KOPT-K1 (cell line): Measurements from ENCODE around the gene EFCAB9.

ENCODE experiments used
- H3K27ac ChIP-seq: fragments of 200-600 bp; sonication (generic); 2 replicates; pipeline ENCODE4 v1.5.1; 2016; ENCODE audit warnings: antibody characterized with exemption, mild to moderate bottlenecking, low read depth, low read length; ENCODE audit not compliant: poor library complexity, severe bottlenecking
- H3K36me3 ChIP-seq: fragments of 200-600 bp; sonication (generic); 2 replicates; pipeline ENCODE4 v1.5.1; 2017; ENCODE audit warnings: antibody characterized with exemption, mild to moderate bottlenecking, low read length, moderate library complexity; ENCODE audit not compliant: insufficient read depth
- H3K9me3 ChIP-seq: fragments of 200-600 bp; sonication (generic); 2 replicates; pipeline ENCODE4 v1.5.1; 2017; ENCODE audit warnings: antibody characterized with exemption, low read length, mild to moderate bottlenecking; ENCODE audit not compliant: insufficient read depth, poor library complexity, severe bottlenecking

The EFCAB9 gene

GRCh38 chr5:172224996-172225395, 31.0 kb downstream of the EFCAB9 start:
- H3K36me3 ChIP-seq = peaks cover 57% of the 10 kb centered on the region
- no peak overlapping the region for H3K27ac ChIP-seq
- no peaks in the 10 kb centered on the region for H3K9me3 ChIP-seq

- Histone ChIP-seq H3K27ac (no peak overlapping the region), H3K9me3 (no peaks in the 10 kb centered on the region), H3K36me3 (peaks cover 66% of the 10 kb centered on the region)
Observed at GRCh38 chr5:172229904-172230303, 35.9 kb downstream of the EFCAB9 start.

- no peak overlapping the region for H3K27ac ChIP-seq
- no peaks in the 10 kb centered on the region for H3K9me3 ChIP-seq
- H3K36me3 ChIP-seq = peaks cover 43% of the 10 kb centered on the region
Observed at GRCh38 chr5:172234031-172234430, 40.1 kb downstream of the EFCAB9 start.

DNA sequence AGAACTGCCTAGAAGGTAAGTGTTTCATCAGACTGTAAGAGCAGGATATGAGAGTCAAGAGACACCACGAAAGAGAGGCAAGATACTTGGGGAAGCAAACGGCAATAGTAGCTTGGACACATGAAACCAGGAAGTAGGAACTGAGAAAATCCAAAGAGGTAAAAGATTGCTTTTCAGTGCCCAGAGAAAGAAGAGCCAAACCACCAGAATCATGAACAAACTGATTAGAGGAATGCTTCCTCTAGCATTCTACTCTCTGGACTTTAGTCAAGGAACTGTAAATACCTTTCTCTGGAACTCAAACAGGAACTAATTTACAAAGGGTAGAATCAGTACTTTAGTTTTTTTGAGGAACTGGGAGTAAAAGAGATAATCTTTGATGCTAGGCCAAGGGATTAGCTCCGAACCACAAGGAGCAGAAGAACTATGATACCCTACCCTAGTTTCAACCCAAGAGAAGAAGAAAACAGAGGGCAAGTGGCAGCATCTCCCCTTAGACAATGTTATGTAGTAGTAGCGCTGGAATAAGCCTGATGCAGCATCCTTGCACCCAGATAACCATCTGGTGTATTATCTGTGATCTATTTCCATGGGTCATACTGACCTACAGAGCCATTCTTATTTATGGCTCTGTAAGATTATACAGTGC, 41.3 kb downstream of the EFCAB9 start:
- H3K9me3 ChIP-seq = no peaks in the 10 kb centered on the region
- H3K36me3 ChIP-seq = peaks cover 34% of the 10 kb centered on the region
- H3K27ac ChIP-seq = no peak overlapping the region

DNA sequence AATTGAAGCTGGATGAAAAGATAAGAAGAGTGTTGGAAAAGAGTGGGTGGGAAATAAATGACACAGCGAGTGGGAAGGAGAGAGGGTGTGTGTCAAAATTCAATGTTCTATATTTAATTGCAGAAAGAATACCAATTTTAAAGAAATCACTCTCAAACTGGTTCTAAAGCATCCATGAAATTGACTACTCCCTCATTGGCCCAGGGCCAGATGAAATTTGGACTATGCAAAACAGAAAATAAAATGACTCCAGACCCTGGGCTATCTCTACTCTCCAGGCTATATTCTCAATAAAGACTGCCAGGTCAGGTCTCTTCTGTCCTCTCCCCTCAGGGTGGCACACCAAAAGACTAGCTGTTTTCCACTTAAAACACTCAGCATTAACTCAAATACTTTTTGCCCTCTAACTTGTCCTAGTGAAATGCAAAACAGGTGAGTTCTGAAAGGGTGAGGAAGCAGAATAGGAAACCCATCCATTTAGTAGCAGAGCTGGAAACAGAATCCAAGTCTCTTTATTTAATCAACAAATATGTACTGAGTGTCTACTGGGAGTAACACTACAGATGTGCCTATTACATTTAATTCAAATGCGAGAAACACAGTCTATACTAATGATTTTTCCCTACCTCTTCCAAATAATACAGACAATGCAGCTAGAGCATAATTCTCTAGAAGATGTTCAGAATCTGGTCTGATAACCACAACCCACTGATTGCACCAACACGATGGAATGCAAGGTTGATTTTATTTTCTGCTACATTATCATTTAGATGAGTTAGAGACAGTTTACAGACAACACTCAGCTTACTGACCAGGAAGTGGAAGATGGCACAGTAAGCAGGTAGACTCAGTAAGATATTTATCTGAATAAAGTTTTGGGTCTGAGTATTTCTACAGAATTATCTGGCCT, 42.1 kb downstream of the EFCAB9 start:
- H3K27ac ChIP-seq = no peak overlapping the region
- no peaks in the 10 kb centered on the region for H3K9me3 ChIP-seq
- peaks cover 27% of the 10 kb centered on the region for H3K36me3 ChIP-seq

- H3K9me3 ChIP-seq = no peaks in the 10 kb centered on the region
- H3K36me3 ChIP-seq = peaks cover 6% of the 10 kb centered on the region; the same call in 1 of the 2 replicates
- no peak overlapping the region for H3K27ac ChIP-seq
Observed at GRCh38 chr5:172238334-172238733, 44.4 kb downstream of the EFCAB9 start.

GRCh38 chr5:172243302-172243701, 49.3 kb downstream of the EFCAB9 start:
- no peaks in the 10 kb centered on the region for H3K9me3 ChIP-seq
- H3K27ac ChIP-seq = no peak overlapping the region
- H3K36me3 ChIP-seq = no peaks in the 10 kb centered on the region

DNA sequence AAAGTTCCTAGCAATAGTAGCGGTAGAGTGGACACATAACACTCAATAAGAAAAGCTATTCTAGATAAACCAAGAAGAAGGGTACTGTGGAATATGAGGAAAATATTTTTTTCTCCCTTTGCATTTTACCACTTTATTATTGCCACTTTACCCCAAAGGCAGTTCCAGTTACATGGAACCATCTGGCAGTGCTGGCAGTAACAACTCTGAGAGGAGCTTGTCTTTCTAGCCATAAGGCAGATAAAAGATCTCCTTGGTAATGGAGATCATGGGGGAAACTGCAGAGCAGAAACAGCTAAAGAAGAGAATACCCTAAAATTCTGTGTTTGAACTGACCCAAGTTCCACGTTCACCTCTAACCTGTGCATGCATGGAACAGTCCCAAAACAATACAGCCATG, 51.1 kb downstream of the EFCAB9 start:
- Histone ChIP-seq H3K9me3 (no peaks in the 10 kb centered on the region), H3K27ac (no peak overlapping the region)

DNA sequence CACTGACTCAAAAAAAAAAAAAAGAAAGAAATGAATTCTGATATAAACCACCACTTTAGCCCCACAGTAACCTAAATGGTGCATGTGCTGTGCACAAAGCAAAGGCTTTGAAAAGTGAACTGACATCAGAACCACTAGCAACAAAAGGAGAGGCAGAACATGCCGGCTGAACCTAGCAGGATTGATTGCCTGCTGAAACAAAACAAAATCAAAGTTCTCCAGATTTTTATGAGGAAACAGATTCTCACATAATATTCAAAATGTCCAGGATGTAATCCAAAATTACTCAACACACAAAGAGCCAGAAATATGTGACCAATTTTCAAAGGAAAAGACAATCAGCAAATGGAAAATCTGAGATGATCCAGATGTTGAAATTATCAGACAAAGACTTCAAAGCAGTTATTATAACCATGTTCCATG, 51.7 kb downstream of the EFCAB9 start:
- Histone ChIP-seq H3K9me3 (peaks cover 5% of the 10 kb centered on the region), H3K36me3 (no peaks in the 10 kb centered on the region), H3K27ac (no peak overlapping the region)

More for the DNA sequence above, 51.1 kb downstream of the EFCAB9 start:
- H3K36me3 ChIP-seq = no peaks in the 10 kb centered on the region

DNA sequence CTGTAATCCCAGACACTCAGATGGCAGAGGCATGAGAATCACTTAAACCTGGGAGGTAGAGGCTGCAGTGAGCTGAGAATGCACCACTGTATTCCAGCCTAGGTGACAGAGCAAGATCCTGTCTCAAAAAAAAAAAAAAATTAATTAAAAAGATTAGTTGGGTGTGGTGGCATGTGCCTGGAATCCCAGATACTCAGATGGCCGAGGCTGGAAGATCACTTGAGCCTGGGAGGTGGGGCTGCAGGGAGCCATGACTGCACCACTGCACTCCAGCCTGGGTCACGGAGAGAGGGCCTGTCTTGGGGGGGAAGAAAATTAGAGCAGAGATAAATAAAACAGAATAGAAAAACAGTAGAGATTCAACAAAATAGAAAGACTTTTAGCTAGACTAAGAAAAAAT, 54.7 kb downstream of the EFCAB9 start:
- Histone ChIP-seq H3K36me3 (no peaks in the 10 kb centered on the region), H3K9me3 (peaks cover 26% of the 10 kb centered on the region), H3K27ac (no peak overlapping the region)

DNA sequence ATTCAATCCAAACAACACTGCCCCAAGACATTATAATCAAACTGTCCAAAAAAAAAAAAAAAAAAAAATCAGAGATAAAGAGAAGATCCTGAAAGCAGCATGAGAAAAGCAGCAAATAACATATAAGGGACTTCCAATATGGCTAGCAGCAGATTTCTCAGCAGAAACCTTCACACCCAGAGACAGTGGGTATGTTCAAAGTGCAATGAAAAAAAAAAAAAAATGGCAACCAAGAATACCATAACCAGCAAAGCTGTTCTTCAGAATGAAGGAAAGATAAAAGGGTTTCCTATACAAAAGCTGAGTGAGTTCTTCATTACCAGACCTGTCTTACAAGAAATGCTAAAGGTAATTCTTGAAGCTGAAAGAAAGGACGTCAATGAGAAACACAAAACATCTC, 57.4 kb downstream of the EFCAB9 start:
- Histone ChIP-seq H3K27ac (no peak overlapping the region), H3K36me3 (peaks cover 13% of the 10 kb centered on the region), H3K9me3 (peaks cover 35% of the 10 kb centered on the region)

DNA sequence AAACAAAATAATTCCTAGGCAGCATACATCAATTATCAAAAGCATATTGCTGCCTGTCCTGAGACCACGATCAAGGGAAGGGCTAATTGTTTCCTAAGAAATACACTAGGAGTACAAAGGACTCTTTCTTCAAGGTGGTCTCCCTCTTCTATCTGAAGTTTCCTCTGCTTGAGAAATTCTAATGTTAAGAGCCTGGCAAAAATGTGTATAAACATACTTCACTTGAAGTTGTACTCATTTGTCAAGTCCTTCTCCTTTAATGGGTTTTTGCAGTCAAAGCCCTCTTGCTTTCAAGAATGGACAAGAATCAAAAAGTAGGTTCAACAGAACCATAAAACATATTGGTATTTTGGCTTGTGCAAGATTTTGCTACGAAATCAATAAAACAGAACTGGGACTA, 58.5 kb downstream of the EFCAB9 start:
- H3K36me3 ChIP-seq = peaks cover 13% of the 10 kb centered on the region
- no peak overlapping the region for H3K27ac ChIP-seq

More for the DNA sequence above, 58.5 kb downstream of the EFCAB9 start:
- H3K9me3 ChIP-seq = peaks cover 44% of the 10 kb centered on the region
